MV-4-11 (cell line): Measurements from ENCODE around the gene SOX30.

Experiments
- DNase-seq: peaks from one replicate; lab custom pipeline; 2025; lab: John Stamatoyannopoulos, UW

SOX30 gene

DNA sequence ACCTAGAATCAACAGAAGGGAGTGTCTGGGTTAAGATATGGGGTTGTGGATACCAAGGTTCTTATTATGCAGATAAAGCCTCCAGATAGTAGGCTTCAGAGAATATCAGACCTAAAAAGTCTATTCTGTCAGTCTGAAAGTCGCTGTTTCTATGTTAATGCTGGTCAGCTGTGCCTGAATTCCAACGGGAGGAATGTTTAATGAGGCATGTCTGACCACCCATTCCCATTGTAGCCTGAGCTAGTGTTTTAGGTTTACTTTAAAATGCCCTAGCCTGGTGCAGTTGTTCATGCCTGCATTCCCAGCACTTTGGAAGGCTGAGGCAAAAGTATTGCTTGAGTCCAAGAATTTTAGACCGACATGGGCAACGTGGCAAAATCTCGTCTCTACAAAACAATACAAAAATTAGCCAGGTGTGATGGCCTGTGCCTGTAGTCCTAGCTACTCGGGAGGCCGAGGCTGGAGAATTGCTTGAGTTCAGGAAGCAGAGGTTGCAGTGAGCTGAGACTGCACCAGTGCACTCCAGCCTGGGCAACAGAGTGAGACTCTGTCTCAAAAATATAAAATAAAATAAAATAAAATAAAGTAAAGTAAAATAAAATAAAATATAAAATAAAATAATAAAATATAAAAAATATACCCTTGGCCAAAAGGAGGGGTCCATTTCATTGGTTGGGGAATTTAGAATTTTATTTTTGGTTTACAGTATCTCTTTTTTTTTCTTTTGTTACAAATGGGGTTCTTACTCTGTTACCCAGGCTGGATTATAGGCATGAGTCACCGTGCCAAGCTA lies 7.8 kb upstream of the SOX30 start:
- DNase-seq: no peak

DNA sequence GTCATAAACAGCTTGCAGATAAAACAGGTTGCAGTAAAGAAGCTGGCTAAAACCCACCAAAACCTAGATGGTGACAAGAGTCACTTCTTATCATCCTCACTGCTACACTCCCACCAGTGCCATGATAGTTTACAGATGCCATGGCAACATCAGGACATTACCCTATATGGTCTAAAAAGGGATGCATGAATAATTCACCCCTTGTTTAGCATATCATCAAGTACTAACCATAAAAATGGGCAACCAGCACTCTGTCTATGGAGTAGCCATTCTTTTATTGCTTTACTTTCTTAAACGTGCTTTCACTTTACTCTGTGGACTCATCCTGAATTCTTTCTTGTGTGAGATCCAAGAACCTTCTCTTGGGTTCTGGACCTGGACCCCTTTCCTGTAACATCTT lies 6.7 kb upstream of the SOX30 start:
- DNase-seq: no peak

DNA sequence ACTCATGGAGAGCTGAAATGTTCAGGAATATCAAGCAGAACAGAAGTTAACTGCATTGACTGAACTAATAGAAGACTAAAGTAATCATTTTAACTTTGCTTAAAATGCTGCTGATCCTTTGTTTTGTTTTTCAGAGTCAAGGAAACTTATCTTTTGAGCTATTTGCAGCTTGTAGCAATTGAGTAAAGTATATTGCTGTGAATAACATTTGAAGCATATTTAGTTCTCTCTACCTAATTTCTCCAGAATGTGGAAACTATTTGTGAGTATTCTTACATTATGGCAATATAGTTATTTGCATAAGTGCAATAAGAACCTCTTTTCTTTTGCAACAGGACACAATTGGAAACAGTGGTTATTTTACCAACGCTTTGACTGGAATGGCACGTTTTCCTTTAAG lies 5.3 kb upstream of the SOX30 start:
- DNase-seq: no peak

GRCh38 chr5:157651623-157652376 lies 438 bp downstream of the SOX30 start:
- DNase-seq: no peak

DNA sequence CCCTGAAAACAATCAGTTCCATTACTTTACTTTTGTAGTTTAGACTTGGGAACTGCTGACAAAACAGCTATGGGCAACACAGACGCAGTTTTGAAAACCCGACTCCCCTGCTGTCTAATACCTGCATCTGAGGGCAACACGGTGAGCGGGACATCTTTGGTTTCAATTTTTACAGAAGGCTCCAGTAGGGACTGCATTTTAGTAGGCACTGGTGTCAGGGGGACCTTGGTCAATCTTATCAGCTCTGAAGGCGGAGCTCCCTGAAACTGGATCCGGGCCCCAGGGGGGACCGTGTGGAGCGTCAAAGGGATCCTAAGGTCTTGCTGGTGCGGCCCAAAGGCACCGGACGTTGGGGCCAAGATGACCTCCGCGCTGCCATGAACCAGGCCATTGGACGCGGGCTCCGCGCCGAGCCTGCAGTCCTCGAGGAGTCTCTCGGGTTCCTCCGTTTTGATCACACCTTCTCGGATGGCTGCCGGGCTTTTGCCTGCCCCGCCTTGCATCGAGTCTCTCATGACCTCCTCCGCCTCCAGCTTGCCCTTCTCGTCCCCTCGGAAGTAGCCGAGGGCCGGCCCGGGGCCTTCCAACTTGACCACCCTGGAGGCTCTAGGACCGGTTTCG lies 1.1 kb downstream of the SOX30 start:
- no peak for DNase-seq

GRCh38 chr5:157649101-157649500 lies 3.1 kb downstream of the SOX30 start:
- DNase-seq: no peak

- DNase-seq: no peak
Measured at GRCh38 chr5:157648275-157648990, 3.8 kb downstream of the SOX30 start.

- no peak for DNase-seq
Measured at GRCh38 chr5:157640406-157641066, 11.7 kb downstream of the SOX30 start.

GRCh38 chr5:157630341-157630740 lies 21.9 kb downstream of the SOX30 start:
- peak; percentile 35 for DNase-seq

GRCh38 chr5:157626831-157627230 lies 25.4 kb downstream of the SOX30 start:
- DNase-seq: no peak

DNA sequence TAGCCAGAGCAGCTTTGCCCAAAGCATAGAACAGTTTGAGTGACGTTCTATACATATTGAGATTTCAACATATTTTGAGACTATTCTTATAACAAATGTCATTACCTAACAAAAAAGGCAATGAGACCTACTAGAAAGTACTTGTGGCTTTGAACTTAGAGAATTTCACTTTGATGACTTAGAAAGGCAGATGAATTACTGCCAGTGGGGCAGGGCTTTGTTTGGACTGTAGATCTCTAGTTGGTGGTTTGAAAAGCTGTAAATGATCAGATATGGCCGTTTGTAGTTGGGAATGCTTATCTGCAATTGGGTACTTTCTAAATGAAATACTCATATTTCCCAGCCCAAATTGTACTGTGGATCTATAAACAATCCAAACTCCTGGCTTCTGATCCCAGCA lies 28.1 kb downstream of the SOX30 start:
- DNase-seq: peak; percentile 25

DNA sequence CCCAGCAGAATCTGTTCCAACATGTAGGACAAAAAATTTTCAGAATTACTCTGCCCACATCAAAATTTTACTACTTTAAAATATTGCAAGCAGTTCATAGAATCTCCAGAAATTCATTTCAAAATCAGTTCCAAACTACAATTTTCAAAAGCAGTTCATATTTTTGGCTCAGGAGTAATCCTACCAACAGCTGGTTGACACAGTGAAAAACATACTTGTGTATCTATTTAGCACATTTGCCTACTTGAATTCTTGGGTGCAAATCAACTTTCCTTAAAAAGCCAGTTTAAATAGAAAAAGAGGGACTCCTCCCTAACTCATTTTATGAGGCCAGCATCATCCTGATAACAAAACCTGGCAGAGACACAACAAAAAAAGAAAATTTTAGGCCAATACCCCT lies 31.5 kb downstream of the SOX30 start:
- no peak for DNase-seq

DNA sequence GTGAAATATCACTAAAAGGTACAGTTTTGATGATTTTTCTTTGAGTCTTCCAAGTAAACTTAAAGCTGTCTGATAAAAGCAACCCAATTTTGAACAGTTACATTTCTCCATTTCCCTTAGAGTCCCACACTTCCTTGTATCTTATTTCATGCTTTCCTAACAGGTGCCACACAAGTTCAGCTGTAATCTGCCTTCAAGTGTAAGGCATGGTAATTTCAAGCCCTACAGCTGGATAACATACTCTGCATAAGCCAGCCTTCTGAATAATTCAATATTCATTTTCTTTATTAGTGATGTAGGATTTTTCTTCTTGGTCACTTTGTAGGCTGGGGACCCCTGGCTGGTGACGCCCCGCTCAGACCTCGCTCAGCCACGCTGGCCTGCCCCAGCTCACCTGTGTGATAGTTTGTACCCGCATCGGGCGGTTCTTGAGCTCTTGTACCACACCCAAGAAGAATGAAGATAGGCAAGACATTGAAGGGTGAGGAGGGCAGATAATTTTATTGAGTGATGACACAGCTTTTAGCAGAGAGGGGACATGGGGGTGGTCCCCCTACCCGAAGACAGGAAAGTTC lies 34.0 kb downstream of the SOX30 start:
- DNase-seq: no peak

DNA sequence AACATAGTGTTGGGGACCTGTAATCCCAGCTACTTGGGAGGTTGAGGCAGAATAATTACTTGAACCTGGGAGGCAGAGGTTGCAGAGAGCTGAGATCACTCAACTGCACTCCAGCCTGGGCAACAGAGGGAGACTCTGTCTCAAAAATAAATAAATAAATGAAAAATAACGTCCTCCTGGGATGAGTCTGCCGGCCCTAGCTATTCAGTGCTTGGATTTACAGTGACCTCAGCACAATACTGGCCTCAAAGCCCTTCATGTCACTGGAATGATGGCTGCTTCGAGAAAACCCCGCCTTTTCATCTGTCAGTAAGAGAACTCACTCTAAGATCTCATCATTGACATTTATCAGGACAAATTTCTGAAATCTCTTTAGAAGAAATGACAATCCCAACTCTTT lies 35.5 kb downstream of the SOX30 start:
- DNase-seq: no peak

- DNase-seq: peak; percentile 40
Measured at GRCh38 chr5:157613385-157614245, 38.6 kb downstream of the SOX30 start.

GRCh38 chr5:157612581-157612980 lies 39.7 kb downstream of the SOX30 start:
- no peak for DNase-seq

- peak; percentile 86 for DNase-seq
Measured at GRCh38 chr5:157611571-157612476, 40.4 kb downstream of the SOX30 start.

- no peak for DNase-seq
Measured at GRCh38 chr5:157610990-157611389, 41.2 kb downstream of the SOX30 start.

GRCh38 chr5:157608972-157609565 lies 43.2 kb downstream of the SOX30 start:
- DNase-seq: no peak
